GM11168 (cell line): ENCODE results near the gene PAPPA2.

Experiments
- in situ Hi-C: fragments of 300-500 bp; cut with MboI; formaldehyde crosslinking; loops from one replicate; pipeline ENCODE4 v1.12.0; 2022; ENCODE audit warnings: low sequenced_read_pairs; ENCODE audit not compliant: unreplicated experiment

PAPPA2 gene

DNA sequence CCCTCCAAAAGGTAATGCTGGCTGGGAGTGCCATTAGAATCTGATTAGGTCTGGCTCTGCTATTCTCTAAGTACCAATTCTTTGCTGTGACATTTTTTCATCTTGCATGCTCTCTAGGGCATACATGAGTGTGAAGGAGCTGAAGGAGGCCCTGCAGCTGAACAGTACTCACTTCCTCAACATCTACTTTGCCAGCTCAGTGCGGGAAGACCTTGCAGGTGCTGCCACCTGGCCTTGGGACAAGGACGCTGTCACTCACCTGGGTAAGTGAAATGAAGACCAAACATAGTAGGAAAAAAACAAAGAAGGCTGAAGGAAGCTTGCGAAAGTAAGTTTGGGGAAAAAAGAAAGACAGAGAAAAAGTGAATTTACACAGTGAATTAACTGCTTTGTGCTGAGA is 207.9 kb downstream of the PAPPA2 start:
- in situ Hi-C loops = no loop called here

DNA sequence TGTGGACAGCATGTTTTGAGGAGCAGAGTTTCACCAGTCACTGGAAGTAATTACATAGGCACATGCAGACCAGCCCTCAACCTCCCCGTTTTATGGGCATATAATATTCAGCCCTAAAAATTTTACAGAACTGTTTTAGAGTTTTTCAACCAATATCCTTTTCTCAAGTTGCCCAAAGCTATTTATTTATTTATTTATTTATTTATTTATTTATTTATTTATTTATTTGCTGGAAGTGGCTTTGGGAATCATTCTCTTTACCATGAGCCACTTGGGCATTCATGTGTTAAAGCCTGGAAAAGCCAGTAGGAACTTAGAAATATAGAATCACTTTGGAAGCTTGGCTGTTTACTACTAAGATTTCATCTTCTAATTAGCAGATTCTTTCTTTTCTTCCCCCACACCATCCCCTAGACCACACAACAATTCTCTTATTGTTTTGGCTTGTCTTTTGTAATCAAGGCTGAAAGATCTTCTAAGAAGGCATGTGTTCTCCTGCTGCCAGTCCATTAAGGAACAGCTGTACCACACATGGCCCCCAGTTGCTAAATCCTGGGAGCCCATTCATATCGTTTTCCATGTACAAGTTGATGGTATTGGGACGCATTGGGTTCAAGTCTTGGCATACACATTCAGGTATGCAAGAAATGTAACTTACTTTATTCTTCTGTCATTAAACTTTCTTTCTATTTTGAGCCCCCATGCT is 220.0 kb downstream of the PAPPA2 start:
- in situ Hi-C loops = no loop called here

DNA sequence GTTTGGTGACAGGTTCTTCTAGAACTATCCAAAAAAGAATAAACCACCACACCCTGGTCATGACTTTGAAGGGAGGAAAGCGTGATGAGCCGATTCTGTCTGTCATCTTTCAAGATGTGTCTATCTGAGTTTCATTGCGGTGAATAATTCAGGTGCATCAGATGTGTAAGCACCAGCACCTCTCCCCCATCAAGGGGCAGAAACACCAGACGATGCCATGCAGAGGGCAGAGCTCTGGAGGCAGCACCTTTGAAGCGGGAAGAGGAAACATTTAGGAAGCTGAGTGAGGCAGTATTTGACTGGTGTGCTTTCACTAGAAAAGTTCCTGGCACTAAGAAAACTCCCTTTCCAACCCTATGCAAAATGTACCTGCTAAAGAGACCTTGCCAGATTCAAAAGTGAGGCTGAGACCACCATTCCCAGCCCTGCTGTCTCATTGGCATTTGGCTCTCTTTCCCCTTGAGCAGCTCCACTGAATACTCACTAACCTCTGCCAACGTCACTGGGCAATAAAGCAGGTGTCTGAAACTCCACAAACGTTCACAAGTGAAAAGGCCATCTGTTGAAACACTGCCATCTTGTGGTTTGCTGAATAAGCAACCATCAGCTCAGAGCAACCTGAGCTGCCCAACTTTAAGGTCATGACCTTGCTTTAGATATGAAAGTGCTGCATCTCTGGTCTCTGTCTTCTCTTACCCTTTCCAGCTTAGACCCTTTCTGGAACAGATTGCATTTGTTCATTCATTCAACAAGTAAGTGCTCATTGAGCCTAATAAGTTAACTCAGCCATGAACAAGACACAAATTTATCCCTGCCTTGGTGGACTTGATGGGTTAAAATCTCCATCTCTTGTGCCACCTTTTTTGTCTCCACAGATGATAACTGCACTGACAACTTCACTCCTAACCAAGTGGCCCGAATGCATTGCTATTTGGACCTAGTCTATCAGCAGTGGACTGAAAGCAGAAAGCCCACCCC is 228.6 kb downstream of the PAPPA2 start:
- in situ Hi-C loops = loop anchor here (10.0 kb wide), 1 partner anchor 137 kb away; no protein-coding TSS in a partner anchor

DNA sequence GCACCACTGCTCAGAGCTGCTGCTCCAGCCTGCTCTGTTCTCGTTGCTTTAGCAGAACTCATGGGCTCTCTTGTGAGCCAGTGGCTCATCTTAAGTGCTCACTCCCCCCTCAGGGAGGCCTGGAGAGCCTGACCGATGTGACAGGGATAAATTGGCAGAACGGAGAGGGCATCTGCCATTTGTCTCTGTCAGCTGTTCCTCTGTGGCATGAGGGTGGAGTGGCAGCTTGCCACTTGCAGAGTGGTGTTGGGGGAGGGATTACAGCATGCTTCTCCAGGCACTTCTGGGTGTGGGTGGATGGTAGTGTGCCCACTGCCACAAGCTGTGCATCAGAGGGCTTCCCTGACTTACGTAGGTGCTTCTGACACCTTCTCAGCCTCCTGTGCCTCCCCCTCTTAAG is 229.5 kb downstream of the PAPPA2 start:
- in situ Hi-C loops = loop anchor here (10.0 kb wide), 1 partner anchor 138 kb away; no protein-coding TSS in a partner anchor

DNA sequence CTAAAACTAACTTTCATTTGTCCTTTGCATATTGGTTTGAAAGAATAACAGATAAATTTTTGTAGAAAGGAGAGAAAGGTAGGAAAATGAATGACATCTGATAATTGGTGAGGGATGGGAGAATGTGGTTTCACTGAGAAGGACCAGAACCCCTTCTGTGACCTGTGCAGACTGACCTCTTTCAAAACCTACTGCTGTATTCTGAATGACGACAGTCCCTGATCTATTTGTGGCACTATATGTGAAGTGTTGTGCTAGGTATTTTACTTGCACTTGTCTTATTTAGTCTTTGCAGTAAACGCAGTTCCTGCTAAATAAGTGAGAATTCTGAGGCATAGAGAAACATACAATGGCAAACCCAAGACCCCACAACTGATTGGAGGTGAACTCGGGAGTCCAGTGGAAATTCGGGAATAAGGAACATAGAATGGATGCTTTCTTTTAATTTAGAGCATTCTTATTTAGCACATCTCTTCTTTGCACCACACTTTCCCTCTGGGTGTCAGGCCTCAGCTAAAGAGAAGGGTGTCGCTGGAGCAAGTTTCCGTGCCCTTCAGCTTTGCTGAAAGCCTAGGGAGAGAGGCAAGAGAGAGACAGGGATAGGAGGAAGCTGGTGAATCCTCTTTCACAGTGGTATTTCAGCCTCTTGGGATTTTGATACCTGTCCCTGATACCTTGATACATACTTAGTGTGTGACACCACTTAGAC is 230.2 kb downstream of the PAPPA2 start:
- in situ Hi-C loops = loop anchor here (10.0 kb wide), 1 partner anchor 138 kb away; no protein-coding TSS in a partner anchor

DNA sequence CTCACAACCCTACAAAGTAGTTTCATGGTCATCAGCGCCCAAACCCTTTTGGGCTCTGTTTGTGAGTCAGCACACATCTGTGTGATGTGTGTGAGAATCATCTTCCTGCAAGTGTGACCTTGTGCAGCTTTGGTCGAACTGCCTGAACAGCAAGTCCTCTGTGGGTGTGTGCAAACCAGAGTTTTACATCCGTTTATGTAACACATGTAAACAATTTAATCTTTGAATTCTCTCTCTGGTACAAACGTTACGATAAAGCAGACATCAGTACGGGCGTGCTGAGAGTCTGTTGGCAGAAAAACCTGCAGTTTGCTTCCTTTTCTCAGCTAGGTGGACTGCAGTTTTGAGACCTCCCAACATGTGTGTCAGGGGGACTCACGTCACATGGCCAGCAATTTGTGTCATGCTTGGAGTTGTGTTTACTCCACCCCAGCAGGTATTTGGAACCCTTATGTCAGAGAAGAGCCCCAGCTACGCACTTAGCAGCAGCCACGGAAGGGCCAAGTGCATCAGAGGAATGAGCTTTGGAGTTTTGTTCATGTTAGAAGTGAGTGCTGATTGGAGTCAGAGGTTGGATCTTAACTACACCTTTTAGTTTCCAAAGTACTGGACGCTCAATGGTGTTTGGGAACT is 230.8 kb downstream of the PAPPA2 start:
- in situ Hi-C loops = loop anchor here (10.0 kb wide), 1 partner anchor 139 kb away; no protein-coding TSS in a partner anchor

DNA sequence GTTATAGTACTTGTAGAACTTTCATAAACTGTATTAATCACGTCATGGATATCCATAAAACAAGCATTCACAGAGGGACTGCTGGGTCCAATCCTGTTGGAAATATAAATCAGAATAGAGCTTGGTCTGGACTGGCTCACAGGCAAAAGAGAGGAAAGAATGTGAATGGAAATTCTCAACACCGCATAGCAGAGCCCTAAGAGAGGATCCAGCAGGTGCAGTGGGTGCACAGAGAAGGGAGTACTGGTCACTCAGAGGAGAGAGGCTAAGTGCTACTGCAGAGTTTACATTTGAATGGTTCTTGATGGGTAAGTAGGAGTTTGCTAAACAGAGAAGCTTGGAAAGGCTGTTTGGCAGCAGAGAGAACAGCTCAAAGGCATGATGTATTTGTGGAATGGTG is 231.7 kb downstream of the PAPPA2 start:
- in situ Hi-C loops = loop anchor here (10.0 kb wide), 1 partner anchor 140 kb away; no protein-coding TSS in a partner anchor

DNA sequence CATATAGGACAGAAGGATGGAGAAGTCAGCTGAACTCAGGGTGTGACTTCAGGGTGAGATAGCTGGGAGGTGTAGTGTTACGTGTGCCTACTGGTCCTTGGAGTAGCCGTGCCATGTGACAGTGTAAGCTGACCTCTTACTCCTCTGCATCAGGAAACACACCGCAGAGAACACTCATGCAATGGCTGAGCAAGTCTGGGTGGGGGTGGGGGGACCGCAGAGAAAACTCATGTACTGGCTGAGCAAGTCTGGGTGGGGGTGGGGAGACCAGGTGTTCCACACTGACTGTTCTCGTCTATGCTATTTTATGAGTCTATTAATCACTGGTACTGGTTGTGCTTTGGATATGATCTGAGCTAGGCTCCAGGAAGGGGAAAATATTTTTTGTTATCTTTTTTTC is 233.1 kb downstream of the PAPPA2 start:
- in situ Hi-C loops = loop anchor here (10.0 kb wide), 1 partner anchor 141 kb away; no protein-coding TSS in a partner anchor

DNA sequence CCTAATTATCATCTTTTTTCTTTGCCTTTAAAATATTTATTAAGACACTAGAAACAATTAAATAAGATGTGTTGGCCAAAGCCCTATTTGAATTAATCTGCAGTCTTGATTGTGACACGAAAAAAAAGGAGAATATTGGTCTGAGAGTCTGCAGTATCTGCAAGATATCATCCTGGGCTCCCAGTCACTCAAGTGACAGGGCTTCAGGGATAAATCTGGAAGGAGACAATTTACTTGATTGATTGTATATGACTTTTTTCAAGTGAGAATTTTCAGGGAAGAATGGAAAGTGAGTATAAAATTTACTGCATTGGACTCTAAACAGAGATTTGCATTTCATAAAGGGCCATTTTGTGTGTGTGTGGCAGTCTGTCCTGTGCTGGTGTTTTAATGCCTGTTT is 233.7 kb downstream of the PAPPA2 start:
- in situ Hi-C loops = loop anchor here (10.0 kb wide), 1 partner anchor 142 kb away; no protein-coding TSS in a partner anchor

DNA sequence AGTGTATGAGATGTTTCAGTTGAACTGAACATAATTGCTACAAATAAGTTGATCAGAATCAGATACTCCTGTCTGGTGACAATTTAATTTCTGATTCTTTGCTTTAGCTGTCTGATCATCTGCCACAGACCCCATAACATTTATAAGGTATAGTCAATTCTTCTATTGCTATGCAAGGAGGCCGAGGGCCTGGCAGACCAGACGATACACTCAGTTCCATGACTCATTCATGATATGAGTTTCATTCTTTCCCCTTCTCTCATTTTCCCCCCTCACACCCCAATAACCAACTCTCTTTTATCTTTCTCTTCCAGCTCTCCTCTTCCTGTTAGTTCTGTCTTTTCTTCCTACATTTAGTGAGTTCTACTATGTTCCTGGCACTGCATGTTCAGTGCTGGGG is 236.8 kb downstream of the PAPPA2 start:
- in situ Hi-C loops = loop anchor here (10.0 kb wide), 1 partner anchor 145 kb away; no protein-coding TSS in a partner anchor

DNA sequence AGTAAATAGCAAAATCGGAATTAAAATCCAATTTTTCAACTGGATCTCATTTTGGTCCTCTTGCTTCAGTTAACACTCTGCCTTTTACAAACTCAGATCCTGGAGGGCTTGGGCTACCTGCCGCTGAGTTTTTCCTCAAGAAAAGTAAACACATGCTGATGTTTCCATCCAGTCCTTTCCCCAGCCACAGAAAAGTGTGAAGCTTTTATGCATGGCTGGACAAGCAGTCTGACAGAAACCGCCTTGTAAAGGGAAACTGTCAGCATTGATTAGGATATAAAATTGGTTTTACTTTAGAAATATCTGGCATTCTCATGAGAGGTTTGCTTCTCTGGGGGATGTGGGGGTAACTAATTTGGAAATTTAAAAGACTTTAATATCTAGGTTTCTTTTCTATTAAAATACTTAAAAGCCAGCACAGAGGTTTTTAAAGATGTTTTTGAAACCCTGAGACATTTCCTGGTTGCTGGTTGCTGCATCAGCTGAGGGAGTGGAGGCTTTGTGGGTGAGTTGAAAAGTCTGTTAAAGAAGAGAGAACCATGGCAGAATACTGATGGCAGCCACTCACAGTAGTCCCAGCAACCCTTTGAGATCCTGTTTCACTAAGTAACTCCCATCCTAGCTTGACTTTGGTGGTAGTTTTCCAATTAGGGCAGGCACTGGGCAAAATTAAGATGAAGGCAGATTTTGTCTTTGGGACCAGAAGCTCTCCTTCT is 238.3 kb downstream of the PAPPA2 start:
- in situ Hi-C loops = no loop called here

DNA sequence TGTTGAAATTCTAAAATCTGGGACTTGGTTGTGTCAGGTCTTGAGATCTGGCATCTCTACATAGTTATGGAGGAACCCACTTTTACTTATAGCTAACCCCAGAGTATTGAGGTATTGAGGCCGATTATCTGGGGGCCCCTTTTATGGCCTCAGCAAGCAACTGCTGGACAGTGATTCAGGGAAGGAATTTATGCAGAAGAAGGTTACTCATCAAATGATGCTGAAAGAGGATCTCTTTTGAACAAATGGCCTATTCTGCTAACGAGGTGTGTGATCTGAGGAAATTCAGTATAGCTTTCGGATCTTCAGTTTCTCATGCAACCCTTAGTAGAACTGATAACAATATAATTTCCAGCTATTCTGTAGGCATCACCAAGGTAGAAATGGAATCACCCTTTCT is 239.9 kb downstream of the PAPPA2 start:
- in situ Hi-C loops = no loop called here

DNA sequence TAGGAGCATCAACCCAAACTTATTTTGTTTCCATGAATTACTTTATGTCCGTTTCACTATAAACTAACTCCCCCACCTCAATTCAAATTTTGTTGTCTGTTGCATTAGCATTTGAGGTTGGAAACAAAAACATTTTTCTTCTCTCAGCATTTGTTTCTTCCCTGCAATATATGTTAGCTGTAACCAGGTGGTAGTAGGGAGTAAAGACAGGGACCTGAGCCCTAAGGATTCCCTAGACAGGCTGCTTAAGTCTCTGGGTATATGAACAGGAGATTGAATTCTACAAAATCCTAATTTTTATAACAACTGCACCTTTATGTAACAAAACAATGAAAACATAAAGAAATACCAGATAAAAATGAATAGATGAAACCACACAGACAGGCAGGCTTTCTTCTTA is 242.6 kb downstream of the PAPPA2 start:
- in situ Hi-C loops = no loop called here

DNA sequence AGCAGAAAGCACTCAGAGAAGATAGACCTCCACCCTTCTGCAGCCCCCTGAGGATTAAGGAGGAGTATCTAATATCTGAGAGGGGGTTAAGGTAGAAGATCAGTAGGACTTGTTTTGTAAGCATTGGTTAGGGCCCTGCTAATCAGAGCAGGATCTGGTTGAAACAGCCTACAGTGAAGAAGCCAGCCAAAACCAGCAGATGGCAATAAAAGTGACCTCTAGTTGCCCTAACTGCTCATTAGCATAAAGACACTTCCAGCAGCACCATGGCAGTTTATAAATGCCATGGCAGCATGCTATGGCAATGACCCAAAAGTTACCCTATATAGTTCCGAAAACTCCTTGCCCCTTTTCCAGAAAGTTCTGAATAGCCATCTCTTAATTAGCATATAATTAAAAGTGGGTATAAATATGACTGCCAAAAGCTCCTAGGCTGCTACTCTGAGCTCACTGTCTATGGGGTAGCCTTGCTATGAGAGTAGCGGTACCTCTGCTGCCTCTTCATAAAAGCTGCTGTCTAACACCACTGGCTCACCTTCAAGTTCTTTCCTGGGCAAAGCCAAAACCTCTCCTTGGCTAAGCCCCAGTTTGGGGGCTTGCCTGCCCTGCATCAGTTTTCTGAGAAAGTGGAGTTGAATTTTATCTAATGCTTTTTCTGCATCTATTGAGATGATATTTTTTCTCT is 254.2 kb downstream of the PAPPA2 start:
- in situ Hi-C loops = no loop called here

DNA sequence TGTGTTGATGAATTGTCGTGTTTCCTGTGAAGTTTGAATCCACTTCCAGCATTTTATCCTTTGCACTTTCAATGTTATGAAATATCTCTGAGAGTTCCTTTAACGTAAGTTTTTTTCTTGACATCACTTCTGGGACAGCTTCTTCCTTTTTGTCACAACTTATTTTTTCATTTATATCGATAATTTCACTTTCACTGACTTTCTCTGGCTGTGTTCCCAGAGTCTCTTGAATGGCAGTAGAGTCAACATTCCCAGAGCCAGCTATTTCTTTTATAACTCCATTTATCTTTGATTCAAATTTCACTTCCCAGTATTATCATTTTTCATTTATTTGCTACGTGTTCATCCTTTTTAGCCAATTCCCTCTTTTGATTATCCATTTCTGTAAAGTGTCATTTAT is 256.5 kb downstream of the PAPPA2 start:
- in situ Hi-C loops = no loop called here

DNA sequence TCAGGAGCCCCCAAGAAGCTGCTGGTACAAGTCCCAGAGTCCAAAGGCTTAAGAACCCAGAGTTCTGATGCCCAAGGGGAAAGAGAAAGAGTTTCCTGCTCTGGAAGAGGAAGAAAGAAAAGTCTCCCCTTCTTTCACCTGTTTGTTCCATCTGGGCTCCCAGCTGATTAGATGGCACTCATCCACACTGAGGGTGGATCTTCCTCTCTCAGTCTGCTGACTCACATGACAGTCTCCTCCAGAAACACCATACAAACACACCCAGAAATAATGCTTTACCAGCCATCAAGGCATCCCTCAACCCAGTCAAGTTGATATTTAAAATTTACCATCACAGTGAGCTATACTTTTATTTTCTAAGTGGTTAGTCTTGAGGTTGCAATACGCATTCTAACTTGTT is 257.9 kb downstream of the PAPPA2 start:
- in situ Hi-C loops = no loop called here

DNA sequence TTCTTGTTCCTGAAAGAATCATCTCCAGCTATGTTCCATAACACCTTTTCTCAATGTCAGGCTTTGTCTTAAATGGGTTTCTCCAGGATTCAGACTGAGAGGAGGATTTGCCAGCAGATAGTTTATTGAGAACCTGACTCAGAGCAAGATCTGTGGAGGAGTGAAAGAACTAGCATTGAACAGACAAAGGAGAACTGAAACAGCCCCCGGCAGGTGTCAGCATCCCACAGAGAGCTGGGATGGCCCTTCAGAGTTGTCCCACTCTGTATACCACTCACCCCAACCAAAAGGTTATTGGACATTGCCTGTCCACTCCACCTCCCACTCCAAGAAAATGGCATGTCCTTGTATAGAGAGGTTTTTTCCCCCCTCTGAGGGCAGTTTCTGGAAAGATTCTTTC is 270.7 kb downstream of the PAPPA2 start:
- in situ Hi-C loops = no loop called here

DNA sequence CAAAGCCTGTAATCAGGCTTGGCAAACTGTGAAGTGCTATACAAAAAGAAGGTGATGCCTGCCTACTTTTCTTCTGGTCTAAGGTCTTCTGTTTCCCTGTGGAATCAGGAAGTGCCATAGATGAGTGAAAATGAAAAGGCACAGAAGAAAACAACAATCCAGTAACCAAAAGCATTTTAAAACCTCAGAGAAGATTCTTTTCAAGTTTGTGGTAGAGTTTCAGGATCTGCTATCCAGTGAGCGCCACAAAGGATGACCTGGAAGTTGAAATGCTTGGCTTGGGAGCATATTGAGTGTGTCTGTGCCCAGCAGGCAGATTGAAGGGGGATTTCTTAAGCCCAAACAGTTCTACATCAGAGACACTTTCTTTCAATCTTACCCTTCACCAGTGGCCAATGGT is 272.2 kb downstream of the PAPPA2 start:
- in situ Hi-C loops = no loop called here

DNA sequence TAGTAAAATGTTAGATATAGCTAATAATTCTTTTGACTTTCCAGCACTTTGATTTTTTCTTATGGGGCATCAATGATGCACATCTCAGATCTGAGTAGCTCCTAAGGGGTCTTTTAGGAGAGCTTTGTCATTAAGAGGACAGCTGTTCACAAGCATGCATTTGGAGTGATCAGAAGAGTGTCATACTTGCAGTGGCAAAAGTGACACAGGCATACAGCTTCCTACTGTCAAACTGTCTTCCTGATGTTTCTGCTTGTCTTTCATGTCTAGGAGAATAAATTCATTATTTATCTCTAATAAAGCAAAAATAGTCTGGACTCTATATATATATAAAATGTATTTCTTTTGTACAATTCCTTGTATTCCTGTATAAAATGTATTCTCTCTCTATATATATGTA is 273.0 kb downstream of the PAPPA2 start:
- in situ Hi-C loops = no loop called here
